CD4-positive, alpha-beta T cell (primary cell): ENCODE measurements around the gene KCNK17. TPM values are rescaled to one million over a fixed set of nuclear protein-coding genes. Genes with fewer than 3 reads are reported as not detected.

Experiments used
- ATAC-seq: fragments of 200-7000 bp; cut with Tn5 transposase; one replicate; pipeline ENCODE4 v1.10.0; 2022; ENCODE audit warnings: mild to moderate bottlenecking; ENCODE audit not compliant: poor library complexity
- CTCF ChIA-PET: fragments of 350-600 bp; sonication (Branson Sonifier 250); formaldehyde crosslinking; loops from one replicate; lab custom pipeline; 2021; ENCODE audit warnings: antibody characterized with exemption, inconsistent platforms; lab: Charles Lee
- POLR2A ChIA-PET: fragments of 350-600 bp; sonication (Branson Sonifier 250); formaldehyde crosslinking; loops from one replicate; lab custom pipeline; 2021; ENCODE audit warnings: antibody characterized with exemption, inconsistent platforms; lab: Charles Lee
- DNase-seq, 14 experiments: peaks; one replicate each; pipeline ENCODE4 v3.0.0-alpha.2; 2013 to 2020; ENCODE audit warnings: mixed read lengths in 2 of 14
- H3K27ac ChIP-seq, 2 donors: one replicate each; pipeline versions ENCODE4 v1.5.1 to v1.7.0; 2013; ENCODE audit warnings: low read length in 2 of 2, low read depth in 1 of 2, mild to moderate bottlenecking in 1 of 2
- H3K27me3 ChIP-seq, 2 experiments: 1 replicate in 1 of 2; 2 replicates in 1 of 2; pipeline versions ENCODE4 v1.6.1 to v1.7.0; 2013; ENCODE audit warnings: low read length in 2 of 2, control low read depth in 1 of 2, mild to moderate bottlenecking in 1 of 2, moderate library complexity in 1 of 2; ENCODE audit not compliant: insufficient read depth in 2 of 2, control insufficient read depth in 1 of 2
- H3K36me3 ChIP-seq: one replicate; pipeline ENCODE4 v1.6.1; 2013; ENCODE audit warnings: low read length, control low read depth; ENCODE audit not compliant: insufficient read depth
- H3K4me1 ChIP-seq: one replicate; pipeline ENCODE4 v1.6.1; 2013; ENCODE audit warnings: low read length, control low read depth; ENCODE audit not compliant: insufficient read depth
- H3K4me3 ChIP-seq: one replicate; pipeline ENCODE4 v1.5.1; 2013; ENCODE audit warnings: mild to moderate bottlenecking, low read length, moderate library complexity
- H3K9me3 ChIP-seq, 2 experiments: 1 replicate in 1 of 2; 2 replicates in 1 of 2; pipeline versions ENCODE4 v1.6.1 to v1.7.0; 2013; ENCODE audit warnings: low read length in 2 of 2, mild to moderate bottlenecking in 2 of 2, control low read depth in 1 of 2, moderate library complexity in 1 of 2; ENCODE audit not compliant: control insufficient read depth in 1 of 2, insufficient read depth in 1 of 2
- H3K27ac Mint-ChIP-seq: one replicate; pipeline ENCODE4 v1.8.0; 2020; ENCODE audit warnings: mixed read lengths
- H3K27me3 Mint-ChIP-seq: one replicate; pipeline ENCODE4 v1.8.0; 2021; ENCODE audit warnings: mixed read lengths
- H3K36me3 Mint-ChIP-seq: one replicate; pipeline ENCODE4 v1.8.0; 2021; ENCODE audit warnings: low read depth, mixed read lengths
- H3K4me1 Mint-ChIP-seq: one replicate; pipeline ENCODE4 v1.8.0; 2021; ENCODE audit warnings: low read depth, mixed read lengths
- H3K4me3 Mint-ChIP-seq: one replicate; pipeline ENCODE4 v1.8.0; 2020; ENCODE audit warnings: mild to moderate bottlenecking, mixed read lengths
- H3K9me3 Mint-ChIP-seq: one replicate; pipeline ENCODE4 v1.8.0; 2020; ENCODE audit warnings: mixed read lengths
- intact Hi-C, 2 experiments: fragments of 100-400 bp; cut with DNase I in 1 of 2; cut with micrococcal nuclease in 1 of 2; formaldehyde crosslinking; loops; one replicate each; pipeline versions ENCODE4 v1.15.1 to v1.9.0; 2023 to 2025; cut with DNase I, micrococcal nuclease
- total RNA-seq, 174 experiments: library from RNA in 2 of 174; stranded (reverse) in 2 of 174; gene quantifications; one replicate each; pipeline ENCODE4 v1.2.3 and lab custom pipeline; 2021 to 2026
- TF ChIP-seq, protein P1 (sequence below): fragments of 200-600 bp; IDR thresholded peaks from one replicate; pipeline ENCODE4 v1.8.0; 2022; ENCODE audit warnings: antibody characterized with exemption, mild to moderate bottlenecking

Gene KCNK17
- total RNA-seq, 2 experiments from 2014 or later, result not detected

DNA sequence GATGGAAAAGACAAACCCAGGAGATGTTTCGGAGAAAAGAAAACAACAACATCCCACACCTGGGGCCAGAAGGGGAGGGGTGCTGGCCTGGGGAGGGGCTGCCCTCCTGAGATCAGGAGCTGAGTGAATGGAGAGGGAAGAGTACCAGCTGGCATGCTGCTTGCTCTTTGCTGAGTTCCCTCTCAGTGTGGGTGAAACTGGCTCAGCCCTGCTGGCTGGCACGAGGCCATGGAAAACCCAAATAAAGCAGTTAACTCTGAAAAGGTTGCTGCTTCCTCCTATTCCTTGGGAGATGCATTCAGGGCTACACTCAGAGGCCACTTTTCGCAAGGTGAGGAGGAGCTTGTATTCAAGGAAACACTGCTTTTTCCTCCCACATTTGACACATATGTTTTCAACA, 16.3 kb upstream of the KCNK17 start:
- CTCF ChIA-PET, result no interaction called here

DNA sequence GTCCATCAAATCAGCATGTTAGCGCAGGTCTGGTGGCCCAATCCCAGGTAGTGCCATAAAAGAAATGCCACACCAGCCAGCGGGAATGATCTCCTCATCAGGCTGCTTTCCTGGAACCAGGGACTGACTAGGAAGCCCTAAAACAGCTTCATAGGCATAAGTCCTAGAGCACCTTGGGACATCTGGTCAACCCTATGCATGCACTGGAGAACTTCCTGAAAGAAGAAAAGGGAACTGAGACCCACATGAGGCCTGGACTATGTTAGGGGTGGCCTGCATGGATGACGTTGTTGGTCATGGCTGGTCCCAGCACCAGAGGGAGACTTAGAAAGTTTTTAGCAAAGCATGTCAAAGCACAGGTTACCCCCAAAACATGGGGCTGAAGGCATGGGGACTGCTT, 15.8 kb upstream of the KCNK17 start:
- H3K9me3 ChIP-seq, result no peaks in the 10 kb centered on the region
- peak in 3 of 14 experiments; percentile 18 to 54 (median 52) for DNase-seq
- Mint-ChIP-seq H3K4me1 (no peaks in the 10 kb centered on the region), H3K9me3 (no peaks in the 10 kb centered on the region), H3K36me3 (no peaks in the 10 kb centered on the region), H3K27me3 (peaks cover 19% of the 10 kb centered on the region), H3K4me3 (no peak overlapping the region), H3K27ac (no peak overlapping the region)
- ChIA-PET CTCF (no interaction called here), POLR2A (no interaction called here)
- TF ChIP-seq, protein P1, sequence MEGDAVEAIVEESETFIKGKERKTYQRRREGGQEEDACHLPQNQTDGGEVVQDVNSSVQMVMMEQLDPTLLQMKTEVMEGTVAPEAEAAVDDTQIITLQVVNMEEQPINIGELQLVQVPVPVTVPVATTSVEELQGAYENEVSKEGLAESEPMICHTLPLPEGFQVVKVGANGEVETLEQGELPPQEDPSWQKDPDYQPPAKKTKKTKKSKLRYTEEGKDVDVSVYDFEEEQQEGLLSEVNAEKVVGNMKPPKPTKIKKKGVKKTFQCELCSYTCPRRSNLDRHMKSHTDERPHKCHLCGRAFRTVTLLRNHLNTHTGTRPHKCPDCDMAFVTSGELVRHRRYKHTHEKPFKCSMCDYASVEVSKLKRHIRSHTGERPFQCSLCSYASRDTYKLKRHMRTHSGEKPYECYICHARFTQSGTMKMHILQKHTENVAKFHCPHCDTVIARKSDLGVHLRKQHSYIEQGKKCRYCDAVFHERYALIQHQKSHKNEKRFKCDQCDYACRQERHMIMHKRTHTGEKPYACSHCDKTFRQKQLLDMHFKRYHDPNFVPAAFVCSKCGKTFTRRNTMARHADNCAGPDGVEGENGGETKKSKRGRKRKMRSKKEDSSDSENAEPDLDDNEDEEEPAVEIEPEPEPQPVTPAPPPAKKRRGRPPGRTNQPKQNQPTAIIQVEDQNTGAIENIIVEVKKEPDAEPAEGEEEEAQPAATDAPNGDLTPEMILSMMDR, result no peak
- no peak overlapping the region for H3K4me3 ChIP-seq
- no peak for ATAC-seq
- no peak overlapping the region for H3K27ac ChIP-seq
- intact Hi-C loops, result no loop called here
- no peaks in the 10 kb centered on the region for H3K27me3 ChIP-seq
- H3K4me1 ChIP-seq, result no peaks in the 10 kb centered on the region
- no peaks in the 10 kb centered on the region for H3K36me3 ChIP-seq

More for the DNA sequence above, 16.3 kb upstream of the KCNK17 start:
- DNase-seq (peak in 1 of 14 experiments; percentile 12), ATAC-seq (no peak)
- no peak overlapping the region for H3K27ac Mint-ChIP-seq
- H3K4me3 Mint-ChIP-seq, result no peak overlapping the region
- no peaks in the 10 kb centered on the region for H3K9me3 ChIP-seq
- no peaks in the 10 kb centered on the region for H3K4me1 Mint-ChIP-seq
- no peaks in the 10 kb centered on the region for H3K36me3 Mint-ChIP-seq
- H3K27me3 Mint-ChIP-seq, result peaks cover 19% of the 10 kb centered on the region
- no peak overlapping the region for H3K4me3 ChIP-seq
- H3K27me3 ChIP-seq, result no peaks in the 10 kb centered on the region
- POLR2A ChIA-PET, result no interaction called here
- H3K27ac ChIP-seq, result no peak overlapping the region
- TF ChIP-seq, protein P1, result no peak
- H3K4me1 ChIP-seq, result no peaks in the 10 kb centered on the region
- intact Hi-C loops, result no loop called here
- no peaks in the 10 kb centered on the region for H3K9me3 Mint-ChIP-seq
- H3K36me3 ChIP-seq, result no peaks in the 10 kb centered on the region

DNA sequence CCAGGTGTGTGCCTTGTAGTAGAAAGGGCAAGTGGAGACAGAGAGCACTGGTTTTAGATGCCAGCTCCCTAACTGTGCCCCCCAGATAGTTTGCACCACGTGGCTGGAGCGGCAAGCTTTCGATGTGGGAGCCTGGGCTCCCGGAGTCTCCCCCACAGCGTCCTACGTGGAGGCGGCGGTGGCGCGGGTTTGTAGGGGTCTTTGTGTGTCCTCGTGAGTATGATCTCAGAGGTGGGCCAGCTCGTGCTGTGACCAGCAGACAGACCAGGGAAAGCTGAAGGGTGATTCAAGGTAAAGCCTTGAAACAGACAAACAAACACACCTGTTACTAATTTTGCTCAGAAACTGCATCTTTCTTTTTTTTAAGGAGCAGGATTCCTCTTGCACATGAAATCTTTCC, 13.8 kb upstream of the KCNK17 start:
- DNase-seq, result no peak
- Mint-ChIP-seq H3K27me3 (peaks cover 15% of the 10 kb centered on the region), H3K27ac (no peak overlapping the region), H3K4me1 (no peaks in the 10 kb centered on the region), H3K36me3 (no peaks in the 10 kb centered on the region), H3K4me3 (no peak overlapping the region), H3K9me3 (no peaks in the 10 kb centered on the region)
- Histone ChIP-seq H3K4me3 (no peak overlapping the region), H3K27me3 (no peaks in the 10 kb centered on the region), H3K27ac (no peak overlapping the region), H3K9me3 (peaks cover 0 to 3% of the 10 kb centered on the region in 2 experiments), H3K4me1 (no peaks in the 10 kb centered on the region), H3K36me3 (no peaks in the 10 kb centered on the region)
- no peak for ATAC-seq
- ChIA-PET CTCF (no interaction called here), POLR2A (no interaction called here)
- intact Hi-C loops, result no loop called here
- TF ChIP-seq, protein P1, result no peak
